Measurements from ENCODE around the gene PIGX. TPM values are rescaled to one million over a fixed set of nuclear protein-coding genes. Genes with fewer than 3 reads are reported as not detected.

The PIGX gene
- total and polyA plus RNA-seq, 2 experiments from 2014 or later, result 13.0 to 14.5 TPM

DNA sequence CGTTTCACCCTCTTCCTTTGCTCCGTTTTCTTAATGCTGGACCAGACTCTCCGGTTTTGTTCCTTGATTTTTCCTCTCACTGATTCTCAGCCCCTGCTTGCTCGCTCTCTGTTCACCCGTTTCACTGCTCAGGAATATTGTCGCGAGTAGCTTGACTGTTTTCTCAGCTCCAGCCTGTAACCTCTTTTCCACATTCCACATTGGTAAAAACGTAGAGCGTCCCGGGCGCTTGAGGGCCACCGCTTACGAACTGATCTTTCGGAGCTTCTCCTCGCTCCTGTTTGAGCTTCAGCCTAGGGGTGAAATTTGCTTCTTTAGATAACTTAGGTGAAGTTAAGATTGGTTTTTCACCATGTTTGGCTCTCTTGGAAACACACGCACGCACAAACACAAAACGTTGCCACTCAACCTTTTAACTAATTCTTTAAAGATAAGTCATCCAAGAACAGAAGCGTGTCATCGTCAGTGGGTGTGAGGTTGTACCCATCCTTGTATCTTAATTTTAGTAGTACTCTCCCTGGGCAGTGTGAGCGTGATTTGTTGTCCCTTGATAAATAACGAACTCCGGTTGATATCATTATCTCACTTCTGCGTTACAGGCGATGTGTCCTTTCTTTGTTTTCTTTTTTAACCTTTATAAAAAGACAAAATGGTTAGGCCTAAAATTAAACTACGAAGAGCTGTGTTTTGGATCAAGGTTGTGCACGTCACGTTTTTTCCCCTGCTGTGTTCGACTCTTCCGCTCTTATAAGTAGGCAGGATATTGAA, 28.5 kb downstream of the PIGX start (continued):
- TF ChIP-seq, protein P1, sequence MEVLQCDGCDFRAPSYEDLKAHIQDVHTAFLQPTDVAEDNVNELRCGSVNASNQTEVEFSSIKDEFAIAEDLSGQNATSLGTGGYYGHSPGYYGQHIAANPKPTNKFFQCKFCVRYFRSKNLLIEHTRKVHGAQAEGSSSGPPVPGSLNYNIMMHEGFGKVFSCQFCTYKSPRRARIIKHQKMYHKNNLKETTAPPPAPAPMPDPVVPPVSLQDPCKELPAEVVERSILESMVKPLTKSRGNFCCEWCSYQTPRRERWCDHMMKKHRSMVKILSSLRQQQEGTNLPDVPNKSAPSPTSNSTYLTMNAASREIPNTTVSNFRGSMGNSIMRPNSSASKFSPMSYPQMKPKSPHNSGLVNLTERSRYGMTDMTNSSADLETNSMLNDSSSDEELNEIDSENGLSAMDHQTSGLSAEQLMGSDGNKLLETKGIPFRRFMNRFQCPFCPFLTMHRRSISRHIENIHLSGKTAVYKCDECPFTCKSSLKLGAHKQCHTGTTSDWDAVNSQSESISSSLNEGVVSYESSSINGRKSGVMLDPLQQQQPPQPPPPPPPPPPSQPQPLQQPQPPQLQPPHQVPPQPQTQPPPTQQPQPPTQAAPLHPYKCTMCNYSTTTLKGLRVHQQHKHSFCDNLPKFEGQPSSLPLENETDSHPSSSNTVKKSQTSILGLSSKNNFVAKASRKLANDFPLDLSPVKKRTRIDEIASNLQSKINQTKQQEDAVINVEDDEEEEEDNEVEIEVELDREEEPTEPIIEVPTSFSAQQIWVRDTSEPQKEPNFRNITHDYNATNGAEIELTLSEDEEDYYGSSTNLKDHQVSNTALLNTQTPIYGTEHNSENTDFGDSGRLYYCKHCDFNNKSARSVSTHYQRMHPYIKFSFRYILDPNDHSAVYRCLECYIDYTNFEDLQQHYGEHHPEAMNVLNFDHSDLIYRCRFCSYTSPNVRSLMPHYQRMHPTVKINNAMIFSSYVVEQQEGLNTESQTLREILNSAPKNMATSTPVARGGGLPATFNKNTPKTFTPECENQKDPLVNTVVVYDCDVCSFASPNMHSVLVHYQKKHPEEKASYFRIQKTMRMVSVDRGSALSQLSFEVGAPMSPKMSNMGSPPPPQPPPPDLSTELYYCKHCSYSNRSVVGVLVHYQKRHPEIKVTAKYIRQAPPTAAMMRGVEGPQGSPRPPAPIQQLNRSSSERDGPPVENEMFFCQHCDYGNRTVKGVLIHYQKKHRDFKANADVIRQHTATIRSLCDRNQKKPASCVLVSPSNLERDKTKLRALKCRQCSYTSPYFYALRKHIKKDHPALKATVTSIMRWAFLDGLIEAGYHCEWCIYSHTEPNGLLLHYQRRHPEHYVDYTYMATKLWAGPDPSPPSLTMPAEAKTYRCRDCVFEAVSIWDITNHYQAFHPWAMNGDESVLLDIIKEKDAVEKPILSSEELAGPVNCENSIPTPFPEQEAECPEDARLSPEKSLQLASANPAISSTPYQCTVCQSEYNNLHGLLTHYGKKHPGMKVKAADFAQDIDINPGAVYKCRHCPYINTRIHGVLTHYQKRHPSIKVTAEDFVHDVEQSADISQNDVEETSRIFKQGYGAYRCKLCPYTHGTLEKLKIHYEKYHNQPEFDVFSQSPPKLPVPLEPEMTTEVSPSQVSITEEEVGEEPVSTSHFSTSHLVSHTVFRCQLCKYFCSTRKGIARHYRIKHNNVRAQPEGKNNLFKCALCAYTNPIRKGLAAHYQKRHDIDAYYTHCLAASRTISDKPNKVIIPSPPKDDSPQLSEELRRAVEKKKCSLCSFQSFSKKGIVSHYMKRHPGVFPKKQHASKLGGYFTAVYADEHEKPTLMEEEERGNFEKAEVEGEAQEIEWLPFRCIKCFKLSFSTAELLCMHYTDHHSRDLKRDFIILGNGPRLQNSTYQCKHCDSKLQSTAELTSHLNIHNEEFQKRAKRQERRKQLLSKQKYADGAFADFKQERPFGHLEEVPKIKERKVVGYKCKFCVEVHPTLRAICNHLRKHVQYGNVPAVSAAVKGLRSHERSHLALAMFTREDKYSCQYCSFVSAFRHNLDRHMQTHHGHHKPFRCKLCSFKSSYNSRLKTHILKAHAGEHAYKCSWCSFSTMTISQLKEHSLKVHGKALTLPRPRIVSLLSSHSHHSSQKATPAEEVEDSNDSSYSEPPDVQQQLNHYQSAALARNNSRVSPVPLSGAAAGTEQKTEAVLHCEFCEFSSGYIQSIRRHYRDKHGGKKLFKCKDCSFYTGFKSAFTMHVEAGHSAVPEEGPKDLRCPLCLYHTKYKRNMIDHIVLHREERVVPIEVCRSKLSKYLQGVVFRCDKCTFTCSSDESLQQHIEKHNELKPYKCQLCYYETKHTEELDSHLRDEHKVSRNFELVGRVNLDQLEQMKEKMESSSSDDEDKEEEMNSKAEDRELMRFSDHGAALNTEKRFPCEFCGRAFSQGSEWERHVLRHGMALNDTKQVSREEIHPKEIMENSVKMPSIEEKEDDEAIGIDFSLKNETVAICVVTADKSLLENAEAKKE (CRISPR knock-in tag; IDR thresholded peaks at IDR 0.05), result no peak
- TF ChIP-seq ZNF331 (CRISPR knock-in tag; IDR thresholded peaks at IDR 0.05; ENCODE audit: low read depth) (no peak), ZNF114 (CRISPR knock-in tag; IDR thresholded peaks at IDR 0.05) (no peak), EZH2 (IDR thresholded peaks at IDR 0.05; ENCODE audit: low read depth, unreplicated experiment) (no peak)
- TF ChIP-seq, protein P2, sequence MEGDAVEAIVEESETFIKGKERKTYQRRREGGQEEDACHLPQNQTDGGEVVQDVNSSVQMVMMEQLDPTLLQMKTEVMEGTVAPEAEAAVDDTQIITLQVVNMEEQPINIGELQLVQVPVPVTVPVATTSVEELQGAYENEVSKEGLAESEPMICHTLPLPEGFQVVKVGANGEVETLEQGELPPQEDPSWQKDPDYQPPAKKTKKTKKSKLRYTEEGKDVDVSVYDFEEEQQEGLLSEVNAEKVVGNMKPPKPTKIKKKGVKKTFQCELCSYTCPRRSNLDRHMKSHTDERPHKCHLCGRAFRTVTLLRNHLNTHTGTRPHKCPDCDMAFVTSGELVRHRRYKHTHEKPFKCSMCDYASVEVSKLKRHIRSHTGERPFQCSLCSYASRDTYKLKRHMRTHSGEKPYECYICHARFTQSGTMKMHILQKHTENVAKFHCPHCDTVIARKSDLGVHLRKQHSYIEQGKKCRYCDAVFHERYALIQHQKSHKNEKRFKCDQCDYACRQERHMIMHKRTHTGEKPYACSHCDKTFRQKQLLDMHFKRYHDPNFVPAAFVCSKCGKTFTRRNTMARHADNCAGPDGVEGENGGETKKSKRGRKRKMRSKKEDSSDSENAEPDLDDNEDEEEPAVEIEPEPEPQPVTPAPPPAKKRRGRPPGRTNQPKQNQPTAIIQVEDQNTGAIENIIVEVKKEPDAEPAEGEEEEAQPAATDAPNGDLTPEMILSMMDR (conservative IDR thresholded peaks at IDR 0.05; ENCODE audit: low read depth in 2 of 2), result no peak
- TF ChIP-seq, protein P3, sequence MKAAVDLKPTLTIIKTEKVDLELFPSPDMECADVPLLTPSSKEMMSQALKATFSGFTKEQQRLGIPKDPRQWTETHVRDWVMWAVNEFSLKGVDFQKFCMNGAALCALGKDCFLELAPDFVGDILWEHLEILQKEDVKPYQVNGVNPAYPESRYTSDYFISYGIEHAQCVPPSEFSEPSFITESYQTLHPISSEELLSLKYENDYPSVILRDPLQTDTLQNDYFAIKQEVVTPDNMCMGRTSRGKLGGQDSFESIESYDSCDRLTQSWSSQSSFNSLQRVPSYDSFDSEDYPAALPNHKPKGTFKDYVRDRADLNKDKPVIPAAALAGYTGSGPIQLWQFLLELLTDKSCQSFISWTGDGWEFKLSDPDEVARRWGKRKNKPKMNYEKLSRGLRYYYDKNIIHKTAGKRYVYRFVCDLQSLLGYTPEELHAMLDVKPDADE (IDR thresholded peaks at IDR 0.05), result no peak
